ENCODE data around the gene MED15.

MED15 gene

GRCh38 chr22:20511578-20512229, 4.3 kb downstream of the MED15 start:
- no peak for DNase-seq

DNA sequence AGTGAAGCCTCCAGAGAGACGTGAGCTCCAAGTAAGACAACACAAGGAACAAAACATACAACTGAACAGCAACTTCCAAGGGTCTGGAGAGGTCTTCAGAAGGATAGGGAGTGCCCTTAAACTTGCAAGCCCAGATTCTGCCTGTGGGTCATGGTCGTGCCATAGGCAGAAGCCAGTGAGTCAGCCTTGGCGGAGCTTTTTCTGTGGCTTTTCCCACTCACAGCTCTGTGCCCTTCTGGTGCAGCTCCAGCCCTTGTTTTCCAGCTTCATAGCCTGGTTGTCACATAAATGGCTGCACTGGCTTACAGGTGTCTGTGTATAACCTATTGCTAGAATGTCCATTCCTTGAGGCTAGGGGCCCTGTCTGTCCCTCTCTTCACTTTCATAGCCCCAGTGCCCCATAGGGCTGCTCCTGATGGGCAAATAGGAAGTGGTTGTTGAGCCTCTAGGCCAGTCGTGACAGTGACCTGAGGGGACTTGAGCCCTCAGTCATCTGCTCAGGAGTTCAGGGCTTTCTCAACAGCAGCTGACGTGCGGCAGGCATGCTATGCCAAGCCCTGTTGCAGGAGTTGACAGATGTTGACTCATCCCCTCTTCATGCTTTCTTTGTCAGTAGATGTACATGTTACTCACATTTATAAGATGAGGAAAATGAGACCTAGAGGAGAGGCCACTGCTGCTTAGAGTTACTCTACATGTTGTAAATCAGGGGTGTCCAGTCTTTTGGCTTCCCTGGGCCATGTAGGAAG, 7.4 kb downstream of the MED15 start:
- peak; percentile 85 for DNase-seq

DNA sequence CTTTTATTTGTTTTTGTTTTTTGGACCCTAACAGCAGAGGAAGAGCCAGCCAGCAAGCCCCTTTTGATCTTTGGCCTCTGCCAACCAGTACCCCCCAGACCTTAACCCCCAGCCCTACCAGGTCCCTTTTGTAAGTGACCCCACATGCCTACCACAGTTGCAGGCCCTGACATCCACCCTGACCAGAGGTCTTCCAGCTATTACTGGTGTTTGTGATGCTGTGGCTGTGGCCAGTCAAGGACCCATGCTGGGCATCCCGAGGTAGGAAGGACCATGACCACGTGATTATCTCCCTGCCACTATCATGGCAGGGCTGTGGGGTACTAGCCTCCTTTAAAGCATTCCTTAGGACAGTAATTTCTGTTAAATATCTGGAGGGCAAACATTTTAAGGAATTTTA, 9.0 kb downstream of the MED15 start:
- no peak for DNase-seq

GRCh38 chr22:20517422-20517821, 10.0 kb downstream of the MED15 start:
- DNase-seq, result no peak

DNA sequence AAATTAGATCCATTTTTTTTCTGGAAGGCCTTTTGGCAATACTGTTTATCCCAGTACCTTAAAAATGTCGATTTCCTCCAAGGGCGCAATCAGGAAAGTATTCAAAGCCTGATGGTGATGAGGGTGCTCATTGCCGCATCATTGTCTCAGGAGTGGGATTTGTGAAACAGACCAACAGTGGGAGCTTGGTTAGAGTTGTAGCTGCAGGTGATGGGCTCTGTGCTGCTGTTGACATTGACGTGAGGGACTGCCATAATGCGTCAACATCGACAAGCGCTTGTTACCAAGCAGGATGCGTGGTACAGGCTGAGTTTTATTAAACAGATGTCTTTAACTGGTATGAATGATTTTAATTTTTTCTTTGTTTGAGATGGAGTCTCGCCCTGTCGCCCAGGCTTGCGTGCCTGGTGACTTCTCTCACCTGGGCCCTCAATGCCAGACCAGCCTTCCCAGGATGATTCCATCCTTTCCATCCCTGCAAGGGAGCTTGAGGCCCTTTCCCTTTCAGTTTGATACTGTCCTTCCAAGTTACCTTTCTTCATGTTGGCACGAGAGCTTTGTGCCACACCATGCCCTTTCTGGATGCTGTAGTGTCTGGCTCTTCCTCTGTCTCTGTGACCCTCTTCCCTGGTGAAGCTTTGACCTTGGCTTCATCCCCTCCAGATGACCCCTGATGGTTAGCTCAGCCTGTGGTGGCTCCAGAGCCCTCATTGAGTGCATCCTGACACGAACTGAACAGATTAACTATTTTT, 10.6 kb downstream of the MED15 start:
- DNase-seq, result no peak

- DNase-seq, result no peak
Observed at GRCh38 chr22:20519558-20519957, 12.1 kb downstream of the MED15 start.

- peak; percentile 53 for DNase-seq
Observed at GRCh38 chr22:20520093-20520511, 12.7 kb downstream of the MED15 start.

- DNase-seq, result no peak
Observed at GRCh38 chr22:20522134-20523004, 15.0 kb downstream of the MED15 start.

GRCh38 chr22:20523086-20523983, 15.9 kb downstream of the MED15 start:
- peak; percentile 80 for DNase-seq

- no peak for DNase-seq
Observed at GRCh38 chr22:20524004-20524481, 16.6 kb downstream of the MED15 start.

GRCh38 chr22:20525048-20525447, 17.6 kb downstream of the MED15 start:
- no peak for DNase-seq

GRCh38 chr22:20526305-20526627, 18.9 kb downstream of the MED15 start:
- DNase-seq, result no peak

- DNase-seq, result peak; percentile 85
Observed at GRCh38 chr22:20526628-20527355, 19.4 kb downstream of the MED15 start.

DNA sequence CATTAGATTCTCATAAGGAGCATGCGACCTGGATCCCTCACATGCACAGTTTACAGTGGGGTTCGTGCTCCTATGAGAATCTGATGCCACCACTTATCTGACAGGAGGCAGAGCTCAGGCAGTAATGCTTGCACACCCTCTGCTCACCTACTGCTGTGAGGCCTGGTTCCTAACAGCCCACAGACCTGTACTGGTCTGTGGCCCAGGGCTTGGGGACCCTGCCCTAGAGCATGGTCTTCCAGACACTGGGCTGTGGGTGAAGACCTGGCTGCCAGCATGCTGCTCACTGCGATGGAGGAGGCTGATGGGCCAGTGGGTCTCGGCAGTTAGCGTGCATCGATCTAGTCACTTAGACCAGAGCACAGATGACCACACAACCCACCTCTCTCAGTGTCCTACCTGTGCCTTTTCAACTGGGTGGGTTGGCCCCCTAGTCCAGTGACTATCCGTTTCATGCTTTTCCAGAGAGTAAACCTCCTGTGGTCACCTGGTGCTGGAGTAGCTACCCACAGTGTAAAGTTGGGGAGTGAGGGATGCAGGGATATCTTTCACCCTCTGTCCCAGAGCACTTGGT, 21.1 kb downstream of the MED15 start:
- DNase-seq, result no peak

GRCh38 chr22:20530368-20531153, 23.2 kb downstream of the MED15 start:
- peak; percentile 77 for DNase-seq

DNA sequence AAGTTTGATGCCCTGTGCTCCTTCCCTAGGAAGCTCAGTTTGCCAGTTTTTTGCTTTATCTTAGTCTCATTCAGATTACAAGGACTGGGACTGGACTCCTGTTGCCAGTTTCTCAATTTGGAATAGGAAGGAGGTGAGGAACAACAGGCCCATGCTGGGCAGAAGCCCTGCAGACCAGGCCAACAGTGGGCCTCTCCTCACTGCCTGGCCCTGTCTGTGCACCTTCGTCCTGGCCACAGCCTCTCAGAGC, 23.7 kb downstream of the MED15 start:
- DNase-seq, result no peak

- DNase-seq, result peak; percentile 87
Observed at GRCh38 chr22:20531404-20532201, 24.2 kb downstream of the MED15 start.

DNA sequence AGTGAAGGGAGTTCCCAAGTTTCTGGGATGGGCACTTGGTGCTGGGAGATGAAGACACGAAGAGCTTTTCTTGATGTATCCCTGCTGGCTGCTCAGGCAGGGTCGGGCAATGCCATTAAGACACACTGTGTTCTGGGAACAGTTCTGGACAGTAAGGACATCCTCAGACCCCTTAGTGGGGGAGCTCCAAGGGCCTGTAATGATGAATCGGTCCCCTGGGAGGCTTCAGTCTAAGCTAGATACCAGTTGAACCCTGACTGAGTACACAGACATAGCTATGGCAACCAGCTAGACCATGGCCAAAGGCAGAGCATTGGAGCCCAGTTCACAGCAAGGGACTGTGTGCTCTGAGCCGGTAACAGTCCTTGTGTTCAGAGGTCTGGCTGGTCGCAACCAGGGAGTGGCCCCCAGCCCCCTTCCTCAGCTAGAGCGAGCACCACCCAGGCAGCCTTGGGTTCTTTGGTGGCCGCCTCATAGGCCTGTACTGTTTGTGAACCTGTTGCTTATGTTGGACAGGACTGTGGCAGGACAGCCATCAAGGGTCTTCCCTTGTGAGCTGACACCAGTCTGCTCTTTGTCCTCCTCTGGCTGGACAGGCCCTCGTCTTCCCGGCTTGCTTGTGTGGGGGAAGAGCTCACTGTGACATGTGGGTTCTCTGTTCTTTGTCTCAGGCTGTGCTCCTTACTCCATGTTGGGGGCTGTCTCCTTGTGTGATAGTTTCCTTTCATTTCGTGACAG, 25.0 kb downstream of the MED15 start:
- peak; percentile 41 for DNase-seq
